ENCODE measurements around the gene DNASE1.

DNA sequence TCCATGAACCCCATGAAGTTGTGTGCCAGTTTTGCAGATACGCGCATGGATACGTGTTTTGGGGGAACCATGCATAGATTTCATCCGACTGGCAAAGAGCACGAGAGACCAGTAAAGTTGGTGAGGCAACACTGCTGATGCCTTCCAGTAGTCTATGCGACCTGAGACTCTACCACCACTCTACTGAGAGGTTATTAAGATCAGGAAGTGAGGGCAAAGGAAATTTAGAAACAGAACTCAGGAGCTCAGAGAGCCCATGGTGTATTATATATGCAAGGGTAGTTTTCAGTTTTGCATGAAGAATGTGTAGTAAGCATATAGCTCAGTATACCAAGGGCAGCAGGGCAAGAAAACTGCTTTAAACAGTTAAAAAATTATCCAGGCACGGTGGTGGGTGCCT lies 47.3 kb upstream of the DNASE1 start:
- TF ChIP-seq POLR2A (IDR thresholded peaks at IDR 0.05; ENCODE audit: low read depth, low read length), result no peak
- no peak for TF ChIP-seq TAF1 (IDR thresholded peaks at IDR 0.05; ENCODE audit: low read depth, low read length)
- TF ChIP-seq POLR2AphosphoS5 (IDR thresholded peaks at IDR 0.05; ENCODE audit: low read depth, low read length), result no peak
